SU-DHL-6 (cell line): Measurements from ENCODE around the gene CYSRT1.

ENCODE experiments used
- H2AFZ ChIP-seq: fragments of 200-600 bp; sonication (generic); 2 replicates; pipeline ENCODE4 v1.6.1; 2014; ENCODE audit warnings: low read depth, mild to moderate bottlenecking, moderate library complexity, mixed read lengths, antibody characterized with exemption, low read length; ENCODE audit not compliant: severe bottlenecking
- H3F3A ChIP-seq: fragments of 200-600 bp; shearing (Covaris generic); 2 replicates; pipeline ENCODE4 v1.6.0; 2016; ENCODE audit warnings: antibody characterized with exemption, mild to moderate bottlenecking; ENCODE audit not compliant: insufficient read depth
- H3K27ac ChIP-seq: fragments of 200-600 bp; sonication (generic); 2 replicates; pipeline ENCODE4 v1.5.1; 2016; ENCODE audit warnings: low read depth, mild to moderate bottlenecking, low read length, moderate library complexity, mixed read lengths
- H3K27me3 ChIP-seq: fragments of 200-600 bp; sonication (generic), shearing (Covaris generic); 2 replicates; pipeline ENCODE4 v1.6.0; 2014; ENCODE audit warnings: mild to moderate bottlenecking, low read length
- H3K36me3 ChIP-seq: fragments of 200-600 bp; sonication (generic); 2 replicates; pipeline ENCODE4 v1.6.1; 2014; ENCODE audit warnings: mild to moderate bottlenecking, low read length, mixed read lengths
- H3K4me2 ChIP-seq: fragments of 300-600, 200-600 bp; shearing (Covaris generic), sonication (generic); 2 replicates; pipeline ENCODE4 v1.6.0; 2014; ENCODE audit warnings: low read length, low read depth, mild to moderate bottlenecking; ENCODE audit not compliant: poor library complexity, severe bottlenecking
- H3K4me3 ChIP-seq: fragments of 200-600 bp; sonication (generic); 2 replicates; pipeline ENCODE4 v1.5.1; 2014; ENCODE audit warnings: antibody characterized with exemption, low read length, mild to moderate bottlenecking, mixed read lengths; ENCODE audit not compliant: insufficient read depth, poor library complexity, severe bottlenecking
- H3K79me2 ChIP-seq: fragments of 200-600 bp; sonication (generic); 2 replicates; pipeline ENCODE4 v1.6.1; 2014; ENCODE audit warnings: mild to moderate bottlenecking, low read length, moderate library complexity; ENCODE audit not compliant: insufficient read depth
- H3K9ac ChIP-seq: fragments of 200-600 bp; sonication (generic); 2 replicates; pipeline ENCODE4 v1.7.0; 2014; ENCODE audit warnings: mild to moderate bottlenecking, low read length
- H3K9me2 ChIP-seq: fragments of 200-600 bp; sonication (generic); replicated peaks from 2 replicates; pipeline ENCODE4 v1.6.1; 2014; ENCODE audit warnings: low read length; ENCODE audit not compliant: insufficient read depth
- H3K9me3 ChIP-seq: fragments of 200-600 bp; sonication (generic); 2 replicates; pipeline ENCODE4 v1.6.1; 2014; ENCODE audit warnings: low read length, mixed read lengths; ENCODE audit not compliant: insufficient read depth
- H4K20me1 ChIP-seq: fragments of 200-600 bp; sonication (generic); 2 replicates; pipeline ENCODE4 v1.6.1; 2014; ENCODE audit warnings: low read depth, mild to moderate bottlenecking, antibody characterized with exemption, low read length, moderate library complexity, mixed read lengths
- EZH2phosphoT487 ChIP-seq: fragments of 200-600 bp; sonication (generic), shearing (Covaris generic); conservative IDR thresholded peaks from 2 replicates; pipeline ENCODE4 v1.6.1; 2018; ENCODE audit warnings: mild to moderate bottlenecking, antibody characterized with exemption, low read length, moderate library complexity, mixed read lengths
- TF ChIP-seq, protein P1 (sequence below): fragments of 200-600 bp; sonication (generic); IDR thresholded peaks from one replicate; pipeline ENCODE4 v1.5.1; 2017; ENCODE audit warnings: antibody characterized with exemption, mild to moderate bottlenecking, low read length, moderate library complexity; ENCODE audit not compliant: insufficient read depth, poor library complexity, severe bottlenecking

CYSRT1 gene

DNA sequence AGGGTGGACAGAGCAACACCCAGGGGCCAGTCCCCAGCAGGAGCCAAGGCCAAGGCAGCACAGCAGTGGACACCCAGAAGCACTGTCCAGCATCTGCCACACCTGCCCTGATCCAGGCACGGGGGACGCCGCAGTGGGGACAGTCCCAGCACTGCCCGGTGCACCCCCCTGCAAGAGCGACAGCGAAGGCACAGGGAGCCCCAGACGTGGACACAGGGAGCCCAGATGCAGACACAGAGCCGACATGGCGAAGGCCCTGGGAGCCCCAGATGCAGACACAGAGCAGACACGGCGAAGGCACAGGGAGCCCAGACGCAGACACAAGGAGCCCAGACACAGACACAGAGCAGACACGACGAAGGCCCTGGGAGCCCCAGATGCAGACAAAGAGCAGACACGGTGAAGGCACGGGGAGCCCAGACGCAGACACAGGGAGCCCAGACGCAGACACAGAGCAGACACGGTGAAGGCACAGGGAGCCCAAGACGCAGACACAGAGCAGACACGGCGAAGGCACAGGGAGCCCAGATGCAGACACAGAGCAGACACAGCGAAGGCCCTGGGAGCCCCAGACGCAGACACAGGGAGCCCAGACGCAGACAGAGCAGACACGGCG lies 40.9 kb upstream of the CYSRT1 start:
- Histone ChIP-seq H3K9me2 (no peaks in the 10 kb centered on the region), H3K27me3 (no peaks in the 10 kb centered on the region), H3K4me3 (no peak overlapping the region), H2AFZ (no peak overlapping the region), H3K9ac (no peak overlapping the region), H3F3A (no peaks in the 10 kb centered on the region), H3K4me2 (no peak overlapping the region), H3K79me2 (peaks cover 14% of the 10 kb centered on the region), H3K27ac (no peak overlapping the region), H3K9me3 (no peaks in the 10 kb centered on the region), H4K20me1 (no peaks in the 10 kb centered on the region), H3K36me3 (no peaks in the 10 kb centered on the region)
- TF ChIP-seq, protein P1, sequence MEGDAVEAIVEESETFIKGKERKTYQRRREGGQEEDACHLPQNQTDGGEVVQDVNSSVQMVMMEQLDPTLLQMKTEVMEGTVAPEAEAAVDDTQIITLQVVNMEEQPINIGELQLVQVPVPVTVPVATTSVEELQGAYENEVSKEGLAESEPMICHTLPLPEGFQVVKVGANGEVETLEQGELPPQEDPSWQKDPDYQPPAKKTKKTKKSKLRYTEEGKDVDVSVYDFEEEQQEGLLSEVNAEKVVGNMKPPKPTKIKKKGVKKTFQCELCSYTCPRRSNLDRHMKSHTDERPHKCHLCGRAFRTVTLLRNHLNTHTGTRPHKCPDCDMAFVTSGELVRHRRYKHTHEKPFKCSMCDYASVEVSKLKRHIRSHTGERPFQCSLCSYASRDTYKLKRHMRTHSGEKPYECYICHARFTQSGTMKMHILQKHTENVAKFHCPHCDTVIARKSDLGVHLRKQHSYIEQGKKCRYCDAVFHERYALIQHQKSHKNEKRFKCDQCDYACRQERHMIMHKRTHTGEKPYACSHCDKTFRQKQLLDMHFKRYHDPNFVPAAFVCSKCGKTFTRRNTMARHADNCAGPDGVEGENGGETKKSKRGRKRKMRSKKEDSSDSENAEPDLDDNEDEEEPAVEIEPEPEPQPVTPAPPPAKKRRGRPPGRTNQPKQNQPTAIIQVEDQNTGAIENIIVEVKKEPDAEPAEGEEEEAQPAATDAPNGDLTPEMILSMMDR, result no peak
- no peak for TF ChIP-seq EZH2phosphoT487

DNA sequence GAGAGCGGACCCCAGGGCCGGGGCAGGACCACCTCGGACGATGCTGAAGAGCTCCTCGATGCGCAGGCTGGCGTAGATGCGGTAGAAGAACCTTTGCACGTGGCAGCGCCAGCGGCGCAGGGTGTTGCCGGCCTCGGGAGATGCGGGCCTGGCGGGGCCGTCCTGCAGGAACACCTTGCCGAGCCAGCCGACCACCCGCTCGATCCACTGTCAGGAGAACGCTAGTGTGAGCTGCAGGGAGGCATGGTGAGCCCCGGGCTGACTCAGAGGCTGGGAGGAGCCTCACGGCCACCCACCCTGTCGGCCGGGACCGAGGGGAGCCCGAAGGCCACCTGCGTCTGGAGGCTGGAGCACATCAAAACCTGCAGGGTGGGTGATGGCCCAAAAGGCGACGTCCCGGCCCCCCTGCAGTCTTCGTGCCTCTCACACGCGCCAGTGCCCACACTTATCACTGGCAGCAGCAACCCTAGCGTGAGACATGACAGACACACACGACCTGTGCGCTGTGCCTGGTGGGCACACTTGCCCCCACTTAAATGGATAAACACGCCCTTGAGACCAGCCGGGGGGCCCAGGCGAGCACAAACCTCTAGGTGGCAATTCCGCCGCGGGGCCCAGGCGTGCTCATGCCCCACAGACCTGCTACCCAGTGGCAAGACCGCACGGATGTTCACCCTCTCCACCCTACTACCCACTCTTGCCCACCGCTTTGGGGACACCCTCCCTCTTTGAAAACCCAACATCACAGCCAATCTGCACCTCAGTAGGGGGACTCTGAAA lies 39.9 kb upstream of the CYSRT1 start:
- no peaks in the 10 kb centered on the region for H3K9me2 ChIP-seq
- H3K9me3 ChIP-seq, result no peaks in the 10 kb centered on the region
- no peak overlapping the region for H3K9ac ChIP-seq
- no peaks in the 10 kb centered on the region for H3K36me3 ChIP-seq
- no peak overlapping the region for H3K4me3 ChIP-seq
- H2AFZ ChIP-seq, result no peak overlapping the region
- peaks cover 20% of the 10 kb centered on the region for H3K79me2 ChIP-seq
- no peak overlapping the region for H3K27ac ChIP-seq
- TF ChIP-seq, protein P1, result no peak
- TF ChIP-seq EZH2phosphoT487, result no peak
- H3K4me2 ChIP-seq, result no peak overlapping the region
- no peaks in the 10 kb centered on the region for H3F3A ChIP-seq
- H4K20me1 ChIP-seq, result no peaks in the 10 kb centered on the region
- H3K27me3 ChIP-seq, result no peaks in the 10 kb centered on the region

DNA sequence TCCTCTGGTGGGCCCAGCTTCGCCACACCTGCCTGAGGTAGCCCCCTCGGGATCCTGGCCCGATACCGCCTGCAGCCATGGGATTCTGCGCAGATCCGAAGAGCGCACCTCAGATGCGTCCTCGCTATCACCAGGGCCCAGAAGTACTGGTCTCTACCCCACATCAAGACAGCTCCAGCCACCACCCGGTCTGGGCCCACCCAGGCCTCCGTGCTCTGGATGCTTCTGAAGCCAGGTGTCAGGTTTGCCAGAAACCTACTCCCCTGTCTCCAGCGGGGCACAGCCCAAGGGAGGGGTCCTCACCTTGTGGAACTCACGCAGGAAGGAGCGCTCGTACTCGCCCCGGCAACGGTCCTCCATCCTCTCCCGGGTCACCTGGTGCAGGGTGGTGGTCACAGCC lies 39.1 kb upstream of the CYSRT1 start:
- H3K36me3 ChIP-seq, result no peaks in the 10 kb centered on the region
- no peaks in the 10 kb centered on the region for H3F3A ChIP-seq

More for the DNA sequence above, 39.1 kb upstream of the CYSRT1 start:
- Histone ChIP-seq H3K9me3 (no peaks in the 10 kb centered on the region), H3K27ac (no peak overlapping the region), H3K9ac (no peak overlapping the region), H3K79me2 (peaks cover 20% of the 10 kb centered on the region), H3K4me3 (no peak overlapping the region), H3K4me2 (no peak overlapping the region), H3K9me2 (no peaks in the 10 kb centered on the region), H2AFZ (no peak overlapping the region), H3K27me3 (no peaks in the 10 kb centered on the region), H4K20me1 (no peaks in the 10 kb centered on the region)
- no peak for TF ChIP-seq EZH2phosphoT487
- TF ChIP-seq, protein P1, result no peak
